ENCODE measurements around the gene CLDN22.

Gene CLDN22

DNA sequence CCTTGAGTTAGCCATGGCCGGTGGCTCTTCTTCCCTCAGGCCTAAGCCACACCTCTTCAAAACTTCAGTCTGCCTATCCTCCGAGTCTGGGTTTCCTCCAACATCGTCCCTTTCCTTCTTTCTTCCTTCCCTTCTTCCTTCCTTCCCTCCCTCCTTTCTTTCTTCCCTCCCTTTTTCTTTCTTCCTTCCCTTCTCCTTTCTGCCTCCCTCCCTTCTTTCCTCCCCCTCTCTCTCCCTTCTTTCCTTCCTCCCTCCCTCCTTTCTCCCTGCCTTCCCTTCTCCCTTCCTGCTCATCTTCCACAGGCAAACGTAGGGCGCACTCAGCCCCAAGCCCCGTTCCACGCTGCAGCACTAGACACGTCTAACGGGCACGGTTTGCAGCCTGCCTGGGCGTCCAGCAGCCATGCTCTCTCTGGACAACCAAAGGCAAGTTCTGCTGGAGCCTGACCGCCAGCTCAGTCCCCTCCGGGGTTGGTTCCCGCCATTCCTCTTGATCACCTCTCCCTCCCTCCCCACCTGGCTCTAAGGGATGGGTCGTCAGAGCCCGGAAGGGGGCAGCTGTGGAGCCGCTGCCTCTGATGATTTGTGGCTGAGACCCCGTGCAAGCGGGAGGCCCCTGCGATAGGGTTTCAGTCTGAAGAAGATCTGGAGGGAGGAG is 36.2 kb upstream of the CLDN22 start:
- Histone ChIP-seq H3K9me3 (replicated peaks; ENCODE audit: insufficient read depth, low read length) (no peaks in the 10 kb centered on the region), H3K27ac (ENCODE audit: low read length) (no peak overlapping the region), H3K27me3 (replicated peaks; ENCODE audit: insufficient read depth, low read length) (no peaks in the 10 kb centered on the region), H3K4me1 (ENCODE audit: low read length) (no peaks in the 10 kb centered on the region), H3K4me2 (ENCODE audit: low read depth, low read length) (no peak overlapping the region), H3K79me2 (ENCODE audit: low read length) (no peaks in the 10 kb centered on the region), H3K36me3 (replicated peaks; ENCODE audit: insufficient read depth, low read length) (no peaks in the 10 kb centered on the region), H4K20me1 (ENCODE audit: insufficient read depth, low read length) (no peaks in the 10 kb centered on the region), H3K4me3 (ENCODE audit: low read length) (no peak overlapping the region), H2AFZ (ENCODE audit: low read length) (no peak overlapping the region), H3K9me2 (replicated peaks; ENCODE audit: insufficient read depth, low read length) (no peaks in the 10 kb centered on the region), H3F3A (ENCODE audit: insufficient read depth, low read length) (no peaks in the 10 kb centered on the region), H3K9ac (ENCODE audit: low read length) (no peak overlapping the region)
- no peak for TF ChIP-seq EZH2 (optimal IDR thresholded peaks at IDR 0.05; ENCODE audit: low read depth, low read length)
- no peak for TF ChIP-seq EZH2phosphoT487 (IDR thresholded peaks at IDR 0.05; ENCODE audit: low read length)
- TF ChIP-seq, protein P1, sequence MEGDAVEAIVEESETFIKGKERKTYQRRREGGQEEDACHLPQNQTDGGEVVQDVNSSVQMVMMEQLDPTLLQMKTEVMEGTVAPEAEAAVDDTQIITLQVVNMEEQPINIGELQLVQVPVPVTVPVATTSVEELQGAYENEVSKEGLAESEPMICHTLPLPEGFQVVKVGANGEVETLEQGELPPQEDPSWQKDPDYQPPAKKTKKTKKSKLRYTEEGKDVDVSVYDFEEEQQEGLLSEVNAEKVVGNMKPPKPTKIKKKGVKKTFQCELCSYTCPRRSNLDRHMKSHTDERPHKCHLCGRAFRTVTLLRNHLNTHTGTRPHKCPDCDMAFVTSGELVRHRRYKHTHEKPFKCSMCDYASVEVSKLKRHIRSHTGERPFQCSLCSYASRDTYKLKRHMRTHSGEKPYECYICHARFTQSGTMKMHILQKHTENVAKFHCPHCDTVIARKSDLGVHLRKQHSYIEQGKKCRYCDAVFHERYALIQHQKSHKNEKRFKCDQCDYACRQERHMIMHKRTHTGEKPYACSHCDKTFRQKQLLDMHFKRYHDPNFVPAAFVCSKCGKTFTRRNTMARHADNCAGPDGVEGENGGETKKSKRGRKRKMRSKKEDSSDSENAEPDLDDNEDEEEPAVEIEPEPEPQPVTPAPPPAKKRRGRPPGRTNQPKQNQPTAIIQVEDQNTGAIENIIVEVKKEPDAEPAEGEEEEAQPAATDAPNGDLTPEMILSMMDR (IDR thresholded peaks at IDR 0.05; ENCODE audit: low read length) = no peak
- DNase-seq = no peak

DNA sequence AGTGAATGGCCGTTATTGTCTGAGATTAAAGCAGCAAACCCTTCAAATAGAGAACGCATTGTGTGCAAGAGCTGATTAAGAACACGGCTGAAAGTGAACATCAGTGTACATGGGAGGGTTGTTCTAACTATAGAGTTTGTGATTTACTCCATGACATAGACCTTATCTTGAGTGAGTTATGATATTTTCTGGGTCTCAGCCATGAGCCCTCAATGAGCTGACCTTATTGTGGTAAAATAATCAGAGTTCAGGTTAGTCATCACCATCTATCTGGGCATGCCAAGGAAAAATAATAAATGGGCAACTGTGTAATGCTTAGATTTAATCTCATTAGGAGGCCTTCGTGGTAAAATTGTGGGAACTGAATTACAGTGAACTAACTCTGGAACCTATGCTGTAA is 35.3 kb upstream of the CLDN22 start:
- Histone ChIP-seq H2AFZ (ENCODE audit: low read length) (no peak overlapping the region), H4K20me1 (ENCODE audit: insufficient read depth, low read length) (no peaks in the 10 kb centered on the region), H3K79me2 (ENCODE audit: low read length) (no peaks in the 10 kb centered on the region), H3K4me2 (ENCODE audit: low read depth, low read length) (no peak overlapping the region), H3K4me1 (ENCODE audit: low read length) (no peaks in the 10 kb centered on the region), H3K9ac (ENCODE audit: low read length) (no peak overlapping the region), H3K4me3 (ENCODE audit: low read length) (no peak overlapping the region), H3K9me2 (replicated peaks; ENCODE audit: insufficient read depth, low read length) (no peaks in the 10 kb centered on the region), H3K27me3 (replicated peaks; ENCODE audit: insufficient read depth, low read length) (no peaks in the 10 kb centered on the region), H3K27ac (ENCODE audit: low read length) (no peak overlapping the region), H3F3A (ENCODE audit: insufficient read depth, low read length) (no peaks in the 10 kb centered on the region), H3K36me3 (replicated peaks; ENCODE audit: insufficient read depth, low read length) (no peaks in the 10 kb centered on the region), H3K9me3 (replicated peaks; ENCODE audit: insufficient read depth, low read length) (no peaks in the 10 kb centered on the region)
- DNase-seq = no peak
- no peak for TF ChIP-seq EZH2phosphoT487 (IDR thresholded peaks at IDR 0.05; ENCODE audit: low read length)
- TF ChIP-seq, protein P1 (IDR thresholded peaks at IDR 0.05; ENCODE audit: low read length) = no peak
- TF ChIP-seq EZH2 (optimal IDR thresholded peaks at IDR 0.05; ENCODE audit: low read depth, low read length) = no peak

DNA sequence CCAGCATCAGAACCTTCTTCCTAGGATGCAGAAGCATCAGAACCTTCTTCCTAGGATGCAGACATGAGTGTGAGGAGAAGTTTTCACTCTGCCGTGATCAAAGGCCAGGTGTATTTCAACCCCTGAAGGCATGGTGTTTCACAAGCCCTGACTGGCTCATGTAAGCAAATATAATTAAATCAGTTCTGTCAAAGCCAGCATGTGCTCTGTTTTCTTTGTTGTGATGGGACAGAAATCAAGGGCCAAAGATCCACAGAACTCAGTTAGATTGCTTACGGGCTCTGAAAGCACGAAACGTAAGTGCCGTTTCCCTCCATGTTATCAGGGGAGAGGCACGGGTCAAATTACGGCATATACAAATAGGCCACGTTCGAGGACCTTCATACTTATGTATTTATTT is 34.1 kb upstream of the CLDN22 start:
- Histone ChIP-seq H3K9me3 (replicated peaks; ENCODE audit: insufficient read depth, low read length) (no peaks in the 10 kb centered on the region), H4K20me1 (ENCODE audit: insufficient read depth, low read length) (no peaks in the 10 kb centered on the region), H3K9ac (ENCODE audit: low read length) (no peak overlapping the region), H3K4me2 (ENCODE audit: low read depth, low read length) (no peak overlapping the region), H3K79me2 (ENCODE audit: low read length) (no peaks in the 10 kb centered on the region), H3F3A (ENCODE audit: insufficient read depth, low read length) (no peaks in the 10 kb centered on the region), H3K4me3 (ENCODE audit: low read length) (no peak overlapping the region), H3K27ac (ENCODE audit: low read length) (no peak overlapping the region), H2AFZ (ENCODE audit: low read length) (no peak overlapping the region), H3K27me3 (replicated peaks; ENCODE audit: insufficient read depth, low read length) (no peaks in the 10 kb centered on the region), H3K36me3 (replicated peaks; ENCODE audit: insufficient read depth, low read length) (no peaks in the 10 kb centered on the region), H3K9me2 (replicated peaks; ENCODE audit: insufficient read depth, low read length) (no peaks in the 10 kb centered on the region), H3K4me1 (ENCODE audit: low read length) (no peaks in the 10 kb centered on the region)
- no peak for TF ChIP-seq EZH2phosphoT487 (IDR thresholded peaks at IDR 0.05; ENCODE audit: low read length)
- TF ChIP-seq, protein P1 (IDR thresholded peaks at IDR 0.05; ENCODE audit: low read length) = no peak
- no peak for TF ChIP-seq EZH2 (optimal IDR thresholded peaks at IDR 0.05; ENCODE audit: low read depth, low read length)
- no peak for DNase-seq
